ENCODE data around the gene VAT1L. TPM values are rescaled to one million over a fixed set of nuclear protein-coding genes. Genes with fewer than 3 reads are reported as not detected.
A peak's percentile ranks its signal among the peaks of the same experiment; 100 is the strongest.

VAT1L gene, protein sequence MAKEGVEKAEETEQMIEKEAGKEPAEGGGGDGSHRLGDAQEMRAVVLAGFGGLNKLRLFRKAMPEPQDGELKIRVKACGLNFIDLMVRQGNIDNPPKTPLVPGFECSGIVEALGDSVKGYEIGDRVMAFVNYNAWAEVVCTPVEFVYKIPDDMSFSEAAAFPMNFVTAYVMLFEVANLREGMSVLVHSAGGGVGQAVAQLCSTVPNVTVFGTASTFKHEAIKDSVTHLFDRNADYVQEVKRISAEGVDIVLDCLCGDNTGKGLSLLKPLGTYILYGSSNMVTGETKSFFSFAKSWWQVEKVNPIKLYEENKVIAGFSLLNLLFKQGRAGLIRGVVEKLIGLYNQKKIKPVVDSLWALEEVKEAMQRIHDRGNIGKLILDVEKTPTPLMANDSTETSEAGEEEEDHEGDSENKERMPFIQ
- total RNA-seq (under 1 TPM; 0.05 to 0.57 (median 0.23) TPM), polyA plus RNA-seq (1 to 10 TPM in 1 of 2 donors, under 1 TPM in 1; 0.08 to 2.3 TPM)
- long read RNA-seq, donor 1, partial matches to known transcripts = 0 of 2 reads
- long read RNA-seq, donor 1, other reads (novel, unspliced or antisense) = 1 of 2 reads
- long read RNA-seq, donor 2, transcript VAT1L-201 (9 exons, 3,825 nt) = major isoform, 26 of 26 reads
- long read RNA-seq, donor 2, partial matches to known transcripts = 0 of 26 reads
- long read RNA-seq, donor 2, other reads (novel, unspliced or antisense) = 0 of 26 reads
- long read RNA-seq, donor 3 = 0 reads

DNA sequence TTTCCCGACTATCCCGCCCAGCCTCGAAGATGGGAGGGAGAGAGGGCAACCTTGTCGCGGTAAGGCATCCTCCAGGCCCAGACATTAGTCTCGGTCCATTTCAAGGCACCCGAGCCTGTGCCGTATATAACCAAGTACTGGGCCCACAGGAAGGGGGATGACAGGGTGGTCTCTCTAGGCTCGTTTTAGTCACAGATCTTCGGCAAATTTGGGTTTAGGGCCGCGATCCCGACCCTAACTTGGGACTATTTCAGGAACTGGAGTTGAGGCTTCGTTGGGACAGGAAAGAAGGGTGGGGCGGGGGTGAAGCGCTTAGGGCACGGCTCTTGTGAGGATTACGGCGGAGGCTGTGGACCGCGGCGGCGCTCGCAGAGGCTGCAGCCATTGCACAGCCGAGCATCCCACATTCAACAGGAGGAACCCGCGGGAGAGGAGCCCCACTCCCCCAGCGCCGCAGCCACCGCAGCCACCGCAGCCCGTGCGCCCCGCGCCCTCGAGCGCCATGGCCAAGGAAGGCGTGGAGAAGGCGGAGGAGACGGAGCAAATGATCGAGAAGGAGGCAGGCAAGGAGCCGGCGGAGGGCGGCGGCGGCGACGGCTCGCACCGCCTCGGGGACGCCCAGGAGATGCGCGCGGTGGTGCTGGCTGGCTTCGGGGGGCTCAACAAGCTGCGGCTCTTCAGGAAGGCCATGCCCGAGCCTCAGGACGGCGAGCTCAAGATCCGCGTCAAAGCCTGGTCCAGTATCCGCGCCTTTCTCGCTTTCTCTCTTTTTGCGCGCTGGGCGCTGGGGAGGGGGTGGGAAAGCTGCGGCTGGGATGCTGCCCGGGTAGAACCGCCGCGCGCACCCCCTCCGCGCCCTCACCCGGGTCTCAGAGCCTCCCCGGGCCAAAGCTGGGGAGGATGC is at the start of gene VAT1L:
Gene VAT1L, plus strand, starts transcription at position 384 of the 904 bp plus-strand sequence. Its CDS starts 119 bp downstream, at position 503.
- DNase-seq = no peak
- peaks cover 2% of the 10 kb centered on the region for H3K4me1 ChIP-seq (ENCODE audit: insufficient read depth)
- peak within 1 kb of the TSS; percentile 28 for H3K4me3 ChIP-seq
- TF ChIP-seq EP300 (IDR thresholded peaks at IDR 0.05) (no peak), POLR2A (IDR thresholded peaks at IDR 0.05) (no peak)
- TF ChIP-seq, protein P1, sequence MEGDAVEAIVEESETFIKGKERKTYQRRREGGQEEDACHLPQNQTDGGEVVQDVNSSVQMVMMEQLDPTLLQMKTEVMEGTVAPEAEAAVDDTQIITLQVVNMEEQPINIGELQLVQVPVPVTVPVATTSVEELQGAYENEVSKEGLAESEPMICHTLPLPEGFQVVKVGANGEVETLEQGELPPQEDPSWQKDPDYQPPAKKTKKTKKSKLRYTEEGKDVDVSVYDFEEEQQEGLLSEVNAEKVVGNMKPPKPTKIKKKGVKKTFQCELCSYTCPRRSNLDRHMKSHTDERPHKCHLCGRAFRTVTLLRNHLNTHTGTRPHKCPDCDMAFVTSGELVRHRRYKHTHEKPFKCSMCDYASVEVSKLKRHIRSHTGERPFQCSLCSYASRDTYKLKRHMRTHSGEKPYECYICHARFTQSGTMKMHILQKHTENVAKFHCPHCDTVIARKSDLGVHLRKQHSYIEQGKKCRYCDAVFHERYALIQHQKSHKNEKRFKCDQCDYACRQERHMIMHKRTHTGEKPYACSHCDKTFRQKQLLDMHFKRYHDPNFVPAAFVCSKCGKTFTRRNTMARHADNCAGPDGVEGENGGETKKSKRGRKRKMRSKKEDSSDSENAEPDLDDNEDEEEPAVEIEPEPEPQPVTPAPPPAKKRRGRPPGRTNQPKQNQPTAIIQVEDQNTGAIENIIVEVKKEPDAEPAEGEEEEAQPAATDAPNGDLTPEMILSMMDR (IDR thresholded peaks at IDR 0.05) = no peak
- H3K36me3 ChIP-seq = no peaks in the 10 kb centered on the region
- H3K27ac ChIP-seq = no peak within 1 kb of the TSS
- 0 to 1% (median 0%) methylated on average over 71 to 78 of the region's 78 CpGs for WGBS, 3 donors
- intact Hi-C loops (cut with DNase I) = loop anchor here in 1 of 4 donors (10.0 kb wide), 1 partner anchor 56 kb away; no protein-coding TSS in a partner anchor
- H3K27me3 ChIP-seq = no peaks in the 10 kb centered on the region
- no peaks in the 10 kb centered on the region for H3K9me3 ChIP-seq

DNA sequence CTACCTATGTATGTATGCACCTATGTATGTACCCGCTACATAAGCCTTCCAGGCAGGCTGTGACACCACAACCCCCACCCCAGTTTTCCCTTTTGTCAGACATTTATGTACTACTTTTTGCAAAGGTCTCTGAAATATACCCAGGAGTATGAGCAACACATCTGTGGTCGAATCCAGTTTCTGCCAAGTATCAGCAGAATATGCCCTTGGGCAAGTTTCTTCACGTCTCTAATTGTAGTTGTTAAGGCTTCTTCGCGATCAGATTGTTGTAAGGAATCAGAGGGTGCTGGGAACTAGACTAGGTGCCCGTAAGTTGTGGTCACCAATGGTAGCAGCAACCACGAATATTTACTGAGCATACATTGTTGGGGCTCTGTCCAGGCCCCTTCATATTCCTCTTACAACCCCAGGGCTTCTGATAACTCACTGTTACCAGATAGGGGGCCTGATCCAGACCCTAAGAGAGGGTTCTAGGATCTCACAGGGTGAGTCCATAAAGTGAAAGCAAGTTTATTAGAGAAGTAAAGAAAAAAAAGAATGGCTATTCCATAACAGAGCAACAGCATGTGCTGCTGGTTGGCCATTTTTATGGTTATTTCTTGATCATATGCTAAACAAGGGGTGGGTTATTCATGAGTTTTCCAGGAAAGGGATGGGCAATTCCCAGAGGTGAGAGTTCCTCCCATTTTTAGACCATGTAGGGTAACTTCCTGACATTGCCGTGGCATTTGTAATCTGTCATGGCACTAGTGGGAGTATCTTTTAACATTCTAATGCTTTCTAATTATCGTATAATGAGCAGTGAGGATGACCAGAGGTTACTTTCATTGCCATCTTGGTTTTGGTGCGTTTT is 49.4 kb upstream of the VAT1L start:
- no peaks in the 10 kb centered on the region for H3K27me3 ChIP-seq
- H3K36me3 ChIP-seq = no peaks in the 10 kb centered on the region
- H3K4me1 ChIP-seq (ENCODE audit: insufficient read depth) = no peaks in the 10 kb centered on the region
- no peak overlapping the region for H3K27ac ChIP-seq
- DNase-seq = no peak
- TF ChIP-seq EP300 (IDR thresholded peaks at IDR 0.05) = no peak
- no peak for TF ChIP-seq POLR2A (IDR thresholded peaks at IDR 0.05)
- TF ChIP-seq, protein P1 (IDR thresholded peaks at IDR 0.05) = no peak
- no peak overlapping the region for H3K4me3 ChIP-seq
- WGBS, 3 donors = 73 to 82% (median 77%) methylated on average over 10 of the region's 10 CpGs
- H3K9me3 ChIP-seq = no peaks in the 10 kb centered on the region
- intact Hi-C loops (cut with DNase I) = no loop called here

DNA sequence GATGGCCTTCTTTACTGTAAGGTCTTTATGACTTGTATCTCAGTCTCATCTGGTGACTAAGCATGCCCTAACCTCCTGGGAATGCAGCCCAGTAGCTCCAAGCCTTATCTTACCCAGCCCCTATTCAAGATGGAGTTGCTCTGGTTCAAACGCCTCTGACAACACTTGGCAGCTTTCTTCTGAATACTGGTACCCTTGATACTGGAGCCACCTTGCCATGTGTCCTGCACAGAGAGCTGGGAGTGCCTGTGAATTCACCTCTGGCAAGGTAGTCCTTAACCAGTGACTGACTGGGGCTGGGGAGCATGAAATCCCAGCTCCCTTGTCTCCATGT is 48.8 kb upstream of the VAT1L start:
- Histone ChIP-seq H3K27ac (no peak overlapping the region), H3K4me1 (ENCODE audit: insufficient read depth) (no peaks in the 10 kb centered on the region), H3K36me3 (no peaks in the 10 kb centered on the region), H3K27me3 (no peaks in the 10 kb centered on the region), H3K4me3 (no peak overlapping the region), H3K9me3 (no peaks in the 10 kb centered on the region)
- intact Hi-C loops (cut with DNase I) = no loop called here
- 36 to 57% (median 50%) methylated on average over 1 of the region's 1 CpG for WGBS, 3 donors
- no peak for DNase-seq
- TF ChIP-seq, protein P1 (IDR thresholded peaks at IDR 0.05) = no peak

All from ovary (tissue), 10 donors.